Measurements from ENCODE around the gene CYP3A7. TPM values are rescaled to one million over a fixed set of nuclear protein-coding genes. Genes with fewer than 3 reads are reported as not detected.
"Not testable (repeated sequence)": the region's sequence is repeated elsewhere in the genome, so short reads cannot be mapped to it uniquely, and the experiment has no call there.

Gene CYP3A7
- total RNA-seq, 1 experiment from 2014 or later: not detected

DNA sequence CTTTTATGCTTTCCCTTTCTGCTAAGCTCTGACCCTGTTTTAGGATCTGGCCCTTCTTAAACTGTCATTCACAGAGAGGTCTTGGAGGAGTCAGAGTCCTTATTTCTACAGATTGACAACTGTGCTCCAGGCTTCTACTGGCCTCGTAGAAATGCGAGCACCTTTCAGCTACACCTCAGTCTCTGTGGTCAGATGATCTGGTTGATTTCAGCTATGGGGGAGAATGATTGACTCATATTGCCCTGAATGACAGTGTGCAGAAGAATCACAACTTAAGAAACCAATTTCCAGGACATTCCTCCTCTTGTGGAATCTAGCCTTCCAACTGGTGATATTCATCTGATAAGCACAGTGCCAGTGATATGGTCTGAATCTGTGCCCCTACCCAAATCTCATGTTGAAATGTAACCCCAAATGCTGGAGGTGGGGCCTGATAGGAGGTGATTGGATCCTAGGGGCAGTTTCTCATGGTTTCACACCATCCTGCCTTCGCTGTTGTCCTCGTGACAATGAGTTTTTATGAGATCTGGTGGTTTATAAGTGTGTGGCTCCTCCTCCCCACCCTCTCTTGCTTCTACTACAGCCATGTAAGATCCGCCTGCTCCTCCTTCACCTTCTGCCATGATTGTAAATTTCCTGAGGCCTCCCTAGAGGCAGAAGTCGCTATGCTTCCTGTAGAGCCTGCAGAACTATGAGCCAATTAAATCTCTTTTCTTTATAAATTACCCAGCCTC, 14.0 kb upstream of the CYP3A7 start:
- Histone ChIP-seq H3K4me1 (ENCODE audit: control insufficient read depth, insufficient read depth, low read length) (no peaks in the 10 kb centered on the region), H3K9me3 (ENCODE audit: control insufficient read depth, insufficient read depth, low read depth, low read length) (no peaks in the 10 kb centered on the region), H3K4me3 (ENCODE audit: low read depth in 2 of 2, low read length in 2 of 2) (no peak overlapping the region), H3K27ac (ENCODE audit: low read length) (no peak overlapping the region), H3K36me3 (ENCODE audit: control insufficient read depth, insufficient read depth, low read length) (no peaks in the 10 kb centered on the region), H3K27me3 (ENCODE audit: control insufficient read depth, insufficient read depth, low read length) (peaks cover 7% of the 10 kb centered on the region)
- ChIA-PET POLR2A (no interaction called here), CTCF (no interaction called here)
- no TSS peak for BruUV-seq (replicated peaks)
- ATAC-seq (no peak), DNase-seq (ENCODE audit: low read depth, low spot score) (no peak)
- no peak for TF ChIP-seq SIN3A (IDR thresholded peaks at IDR 0.05; ENCODE audit: borderline replicate concordance, insufficient read depth, low read depth, low read length)
- TF ChIP-seq CTCF (IDR thresholded peaks at IDR 0.05): no peak
- no peak for TF ChIP-seq POLR2AphosphoS5 (IDR thresholded peaks at IDR 0.05; ENCODE audit: low read depth, low read length)
- TF ChIP-seq TCF7L2 (IDR thresholded peaks at IDR 0.05; ENCODE audit: low read depth, low read length): no peak
- TF ChIP-seq, protein P1, sequence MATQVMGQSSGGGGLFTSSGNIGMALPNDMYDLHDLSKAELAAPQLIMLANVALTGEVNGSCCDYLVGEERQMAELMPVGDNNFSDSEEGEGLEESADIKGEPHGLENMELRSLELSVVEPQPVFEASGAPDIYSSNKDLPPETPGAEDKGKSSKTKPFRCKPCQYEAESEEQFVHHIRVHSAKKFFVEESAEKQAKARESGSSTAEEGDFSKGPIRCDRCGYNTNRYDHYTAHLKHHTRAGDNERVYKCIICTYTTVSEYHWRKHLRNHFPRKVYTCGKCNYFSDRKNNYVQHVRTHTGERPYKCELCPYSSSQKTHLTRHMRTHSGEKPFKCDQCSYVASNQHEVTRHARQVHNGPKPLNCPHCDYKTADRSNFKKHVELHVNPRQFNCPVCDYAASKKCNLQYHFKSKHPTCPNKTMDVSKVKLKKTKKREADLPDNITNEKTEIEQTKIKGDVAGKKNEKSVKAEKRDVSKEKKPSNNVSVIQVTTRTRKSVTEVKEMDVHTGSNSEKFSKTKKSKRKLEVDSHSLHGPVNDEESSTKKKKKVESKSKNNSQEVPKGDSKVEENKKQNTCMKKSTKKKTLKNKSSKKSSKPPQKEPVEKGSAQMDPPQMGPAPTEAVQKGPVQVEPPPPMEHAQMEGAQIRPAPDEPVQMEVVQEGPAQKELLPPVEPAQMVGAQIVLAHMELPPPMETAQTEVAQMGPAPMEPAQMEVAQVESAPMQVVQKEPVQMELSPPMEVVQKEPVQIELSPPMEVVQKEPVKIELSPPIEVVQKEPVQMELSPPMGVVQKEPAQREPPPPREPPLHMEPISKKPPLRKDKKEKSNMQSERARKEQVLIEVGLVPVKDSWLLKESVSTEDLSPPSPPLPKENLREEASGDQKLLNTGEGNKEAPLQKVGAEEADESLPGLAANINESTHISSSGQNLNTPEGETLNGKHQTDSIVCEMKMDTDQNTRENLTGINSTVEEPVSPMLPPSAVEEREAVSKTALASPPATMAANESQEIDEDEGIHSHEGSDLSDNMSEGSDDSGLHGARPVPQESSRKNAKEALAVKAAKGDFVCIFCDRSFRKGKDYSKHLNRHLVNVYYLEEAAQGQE (IDR thresholded peaks at IDR 0.05; ENCODE audit: insufficient read depth in 1 of 2, low read depth in 2 of 2, low read length in 1 of 2): no peak
- intact Hi-C loops (cut with micrococcal nuclease; ENCODE audit: unreplicated experiment) (no loop called here), in situ Hi-C loops (cut with HindIII; ENCODE audit: low pct_unique_long_range_greater_than_20kb, low sequenced_read_pairs) (no loop called here)

DNA sequence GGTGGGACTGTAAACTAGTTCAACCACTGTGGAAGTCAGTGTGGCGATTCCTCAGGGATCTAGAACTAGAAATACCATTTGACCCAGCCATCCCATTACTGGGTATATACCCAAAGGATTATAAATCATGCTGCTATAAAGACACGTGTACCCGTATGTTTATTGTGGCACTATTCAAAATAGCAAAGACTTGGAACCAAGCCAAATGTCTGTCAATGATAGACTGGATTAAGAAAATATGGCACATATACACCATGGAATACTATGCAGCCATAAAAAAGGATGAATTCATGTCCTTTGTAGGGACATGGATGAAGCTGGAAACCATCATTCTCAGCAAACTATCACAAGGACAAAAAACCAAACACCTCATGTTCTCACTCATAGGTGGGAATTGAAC, 11.9 kb upstream of the CYP3A7 start:
- CTCF ChIA-PET; H3K27me3 ChIP-seq (ENCODE audit: control insufficient read depth, insufficient read depth, low read length); intact Hi-C loops (cut with micrococcal nuclease; ENCODE audit: unreplicated experiment); H3K27ac ChIP-seq (ENCODE audit: low read length); H3K4me3 ChIP-seq (ENCODE audit: low read depth in 2 of 2, low read length in 2 of 2); DNase-seq (ENCODE audit: low read depth, low spot score); POLR2A ChIA-PET; BruUV-seq (replicated peaks); H3K36me3 ChIP-seq (ENCODE audit: control insufficient read depth, insufficient read depth, low read length); H3K4me1 ChIP-seq (ENCODE audit: control insufficient read depth, insufficient read depth, low read length); H3K9me3 ChIP-seq (ENCODE audit: control insufficient read depth, insufficient read depth, low read depth, low read length); ATAC-seq; in situ Hi-C loops (cut with HindIII; ENCODE audit: low pct_unique_long_range_greater_than_20kb, low sequenced_read_pairs): not testable (repeated sequence)

DNA sequence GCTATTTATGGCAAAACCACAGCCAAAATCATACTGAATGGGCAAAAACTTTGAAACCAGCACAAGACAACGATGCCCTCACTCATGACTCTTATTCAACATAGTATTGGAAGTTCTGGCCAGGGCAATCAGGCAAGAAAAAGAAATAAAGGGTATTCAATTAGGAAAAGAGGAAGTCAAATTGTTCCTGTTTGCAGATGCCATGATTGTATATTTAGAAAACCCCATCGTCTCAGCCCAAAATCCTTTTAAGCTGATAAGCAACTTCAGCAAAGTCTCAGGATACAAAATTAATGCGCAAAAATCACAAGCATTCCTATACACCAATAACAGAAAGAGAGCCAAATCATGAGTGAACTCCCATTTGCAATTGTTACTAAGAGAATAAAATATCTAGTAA, 10.4 kb upstream of the CYP3A7 start:
- H3K27ac ChIP-seq (ENCODE audit: low read length); H3K9me3 ChIP-seq (ENCODE audit: control insufficient read depth, insufficient read depth, low read depth, low read length); CTCF ChIA-PET; H3K4me3 ChIP-seq (ENCODE audit: low read depth in 2 of 2, low read length in 2 of 2); intact Hi-C loops (cut with micrococcal nuclease; ENCODE audit: unreplicated experiment); POLR2A ChIA-PET; H3K36me3 ChIP-seq (ENCODE audit: control insufficient read depth, insufficient read depth, low read length); in situ Hi-C loops (cut with HindIII; ENCODE audit: low pct_unique_long_range_greater_than_20kb, low sequenced_read_pairs); ATAC-seq; H3K4me1 ChIP-seq (ENCODE audit: control insufficient read depth, insufficient read depth, low read length); H3K27me3 ChIP-seq (ENCODE audit: control insufficient read depth, insufficient read depth, low read length); DNase-seq (ENCODE audit: low read depth, low spot score); BruUV-seq (replicated peaks): not testable (repeated sequence)

Data from Panc1 (cell line).